ENCODE data around the gene DNAH5.
"Not testable (repeated sequence)": the region's sequence is repeated elsewhere in the genome, so short reads cannot be mapped to it uniquely, and the experiment has no call there.

Gene DNAH5, protein sequence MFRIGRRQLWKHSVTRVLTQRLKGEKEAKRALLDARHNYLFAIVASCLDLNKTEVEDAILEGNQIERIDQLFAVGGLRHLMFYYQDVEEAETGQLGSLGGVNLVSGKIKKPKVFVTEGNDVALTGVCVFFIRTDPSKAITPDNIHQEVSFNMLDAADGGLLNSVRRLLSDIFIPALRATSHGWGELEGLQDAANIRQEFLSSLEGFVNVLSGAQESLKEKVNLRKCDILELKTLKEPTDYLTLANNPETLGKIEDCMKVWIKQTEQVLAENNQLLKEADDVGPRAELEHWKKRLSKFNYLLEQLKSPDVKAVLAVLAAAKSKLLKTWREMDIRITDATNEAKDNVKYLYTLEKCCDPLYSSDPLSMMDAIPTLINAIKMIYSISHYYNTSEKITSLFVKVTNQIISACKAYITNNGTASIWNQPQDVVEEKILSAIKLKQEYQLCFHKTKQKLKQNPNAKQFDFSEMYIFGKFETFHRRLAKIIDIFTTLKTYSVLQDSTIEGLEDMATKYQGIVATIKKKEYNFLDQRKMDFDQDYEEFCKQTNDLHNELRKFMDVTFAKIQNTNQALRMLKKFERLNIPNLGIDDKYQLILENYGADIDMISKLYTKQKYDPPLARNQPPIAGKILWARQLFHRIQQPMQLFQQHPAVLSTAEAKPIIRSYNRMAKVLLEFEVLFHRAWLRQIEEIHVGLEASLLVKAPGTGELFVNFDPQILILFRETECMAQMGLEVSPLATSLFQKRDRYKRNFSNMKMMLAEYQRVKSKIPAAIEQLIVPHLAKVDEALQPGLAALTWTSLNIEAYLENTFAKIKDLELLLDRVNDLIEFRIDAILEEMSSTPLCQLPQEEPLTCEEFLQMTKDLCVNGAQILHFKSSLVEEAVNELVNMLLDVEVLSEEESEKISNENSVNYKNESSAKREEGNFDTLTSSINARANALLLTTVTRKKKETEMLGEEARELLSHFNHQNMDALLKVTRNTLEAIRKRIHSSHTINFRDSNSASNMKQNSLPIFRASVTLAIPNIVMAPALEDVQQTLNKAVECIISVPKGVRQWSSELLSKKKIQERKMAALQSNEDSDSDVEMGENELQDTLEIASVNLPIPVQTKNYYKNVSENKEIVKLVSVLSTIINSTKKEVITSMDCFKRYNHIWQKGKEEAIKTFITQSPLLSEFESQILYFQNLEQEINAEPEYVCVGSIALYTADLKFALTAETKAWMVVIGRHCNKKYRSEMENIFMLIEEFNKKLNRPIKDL (N-terminal part only)

DNA sequence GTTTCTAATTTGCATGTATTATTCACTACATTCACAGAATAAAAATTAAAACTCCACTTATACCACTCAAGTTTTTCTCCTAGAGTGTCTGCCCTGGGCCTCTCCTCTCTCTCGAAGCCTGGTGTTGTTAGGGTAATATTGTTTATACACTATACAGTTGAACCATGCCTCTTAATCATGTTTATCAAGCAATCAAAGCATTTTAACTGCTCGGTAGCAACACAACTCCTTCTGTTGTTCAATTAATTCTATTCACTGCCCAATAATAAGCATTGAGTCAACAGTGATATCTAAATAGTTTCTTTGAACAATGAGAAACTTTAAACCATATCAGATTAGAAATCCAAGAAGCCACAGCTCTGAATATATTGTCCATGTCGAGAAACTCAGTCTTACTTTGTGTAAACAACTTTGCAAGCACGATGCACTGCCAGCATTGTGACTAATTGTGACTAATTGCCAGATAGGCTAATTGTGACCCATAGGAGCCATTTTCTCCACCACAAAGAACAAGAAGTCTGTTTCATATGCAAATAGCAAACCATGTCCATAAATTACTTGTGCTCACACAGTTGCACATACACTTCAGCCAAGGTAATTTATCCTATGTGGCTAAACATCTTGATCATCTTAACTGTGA, at the start of gene DNAH5:
Gene DNAH5 (minus strand): TSS at position 129 of the 640 bp plus-strand sequence. CDS start 250 bp downstream, outside the sequence.
- Histone ChIP-seq H3K9ac (ENCODE audit: low read length in 5 of 5) (no peak within 1 kb of the TSS), H3K4me3 (ENCODE audit: low read depth in 1 of 5, low read length in 5 of 5) (no peak within 1 kb of the TSS), H3K27me3 (ENCODE audit: control insufficient read depth in 5 of 5, insufficient read depth in 4 of 5, low read length in 5 of 5) (peaks cover 0 to 4% (median 0%) of the 10 kb centered on the region in 5 donors), H3K27ac (ENCODE audit: low read depth, low read length) (no peak within 1 kb of the TSS), H3K4me1 (ENCODE audit: control insufficient read depth in 5 of 5, insufficient read depth in 5 of 5, low read length in 5 of 5) (no peaks in the 10 kb centered on the region), H3K9me3 (ENCODE audit: control insufficient read depth in 5 of 5, low read length in 5 of 5) (no peaks in the 10 kb centered on the region), H3K36me3 (ENCODE audit: control insufficient read depth in 5 of 5, insufficient read depth in 5 of 5, low read length in 5 of 5) (no peaks in the 10 kb centered on the region)

DNA sequence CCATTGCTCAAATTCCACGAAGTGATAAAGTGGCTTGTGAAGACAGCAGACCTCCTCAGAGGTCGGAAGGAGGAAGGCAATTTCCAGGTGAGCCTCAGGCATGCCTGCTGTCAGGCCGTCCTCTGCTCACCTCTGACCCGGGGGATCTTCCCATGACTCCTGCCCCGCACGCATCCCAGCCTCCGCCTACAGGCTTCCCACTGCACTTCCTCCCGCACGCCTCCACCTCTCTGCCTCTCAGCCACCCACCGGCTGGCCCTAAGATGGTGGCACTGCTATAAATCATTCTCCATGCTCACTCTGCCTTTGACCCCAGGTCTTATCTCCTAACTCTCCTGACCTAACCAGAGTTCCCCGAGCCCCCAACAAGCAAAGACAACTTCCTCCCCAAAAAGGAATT, 49.4 kb upstream of the DNAH5 start:
- no peaks in the 10 kb centered on the region for H3K36me3 ChIP-seq (ENCODE audit: control insufficient read depth in 5 of 5, insufficient read depth in 5 of 5, low read length in 5 of 5)
- H3K9me3 ChIP-seq (ENCODE audit: control insufficient read depth in 5 of 5, low read length in 5 of 5), result peaks cover 0 to 10% (median 0%) of the 10 kb centered on the region in 5 donors
- peaks cover 0 to 7% (median 0%) of the 10 kb centered on the region in 5 donors for H3K27me3 ChIP-seq (ENCODE audit: control insufficient read depth in 5 of 5, insufficient read depth in 4 of 5, low read length in 5 of 5)
- no peak overlapping the region for H3K4me3 ChIP-seq (ENCODE audit: low read depth in 1 of 5, low read length in 5 of 5)
- no peak overlapping the region for H3K9ac ChIP-seq (ENCODE audit: low read length in 5 of 5)
- no peaks in the 10 kb centered on the region for H3K4me1 ChIP-seq (ENCODE audit: control insufficient read depth in 5 of 5, insufficient read depth in 5 of 5, low read length in 5 of 5)
- H3K27ac ChIP-seq (ENCODE audit: low read depth, low read length), result no peak overlapping the region

DNA sequence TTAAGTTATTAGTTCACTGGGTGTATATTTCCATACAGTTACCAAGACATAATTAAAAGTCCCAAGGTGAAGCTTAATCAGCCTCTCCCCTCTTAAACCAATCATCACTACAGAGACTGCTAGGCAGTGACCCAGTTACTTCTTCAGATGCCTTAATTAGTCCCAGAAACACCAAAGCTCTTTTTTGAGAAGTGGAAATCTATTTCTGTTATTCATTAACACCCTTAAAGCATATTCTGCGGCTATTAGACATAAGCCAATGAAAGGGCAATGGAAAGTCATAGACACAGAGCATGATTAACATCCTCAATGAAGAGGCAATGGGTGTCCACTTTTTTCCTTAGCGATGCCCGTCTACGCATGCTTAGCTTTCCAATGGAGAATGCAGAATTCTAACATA, 48.3 kb upstream of the DNAH5 start:
- Histone ChIP-seq H3K4me3 (ENCODE audit: low read depth in 1 of 5, low read length in 5 of 5) (no peak overlapping the region), H3K9me3 (ENCODE audit: control insufficient read depth in 5 of 5, low read length in 5 of 5) (peaks cover 0 to 10% (median 0%) of the 10 kb centered on the region in 5 donors), H3K27me3 (ENCODE audit: control insufficient read depth in 5 of 5, insufficient read depth in 4 of 5, low read length in 5 of 5) (peaks cover 0 to 7% (median 0%) of the 10 kb centered on the region in 5 donors), H3K4me1 (ENCODE audit: control insufficient read depth in 5 of 5, insufficient read depth in 5 of 5, low read length in 5 of 5) (no peaks in the 10 kb centered on the region), H3K36me3 (ENCODE audit: control insufficient read depth in 5 of 5, insufficient read depth in 5 of 5, low read length in 5 of 5) (no peaks in the 10 kb centered on the region), H3K27ac (ENCODE audit: low read depth, low read length) (no peak overlapping the region), H3K9ac (ENCODE audit: low read length in 5 of 5) (no peak overlapping the region)

DNA sequence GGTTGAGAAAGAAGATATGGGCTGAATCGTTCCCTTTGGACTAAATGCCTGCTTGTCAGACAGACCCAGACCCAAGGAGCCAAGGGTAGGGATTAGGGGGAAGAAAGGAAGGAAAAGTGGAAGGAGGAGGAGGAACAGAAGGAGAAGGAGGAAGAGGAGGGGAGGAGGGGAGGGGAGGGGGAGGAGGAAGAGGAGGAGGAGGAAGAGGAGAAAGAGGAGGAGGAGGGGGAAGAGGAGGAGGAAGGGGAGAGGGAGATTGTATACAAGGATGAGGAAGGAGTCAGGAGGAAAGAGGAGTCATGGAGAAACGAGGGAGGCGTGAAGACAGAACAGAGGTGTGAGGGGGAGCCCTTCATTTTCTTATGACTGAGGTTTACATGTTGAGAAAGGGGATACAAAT, 46.9 kb upstream of the DNAH5 start:
- Histone ChIP-seq H3K9me3 (ENCODE audit: control insufficient read depth in 5 of 5, low read length in 5 of 5) (no peaks in the 10 kb centered on the region), H3K9ac (ENCODE audit: low read length in 5 of 5) (no peak overlapping the region), H3K4me1 (ENCODE audit: control insufficient read depth in 5 of 5, insufficient read depth in 5 of 5, low read length in 5 of 5) (no peaks in the 10 kb centered on the region), H3K27ac (ENCODE audit: low read depth, low read length) (no peak overlapping the region), H3K4me3 (ENCODE audit: low read depth in 1 of 5, low read length in 5 of 5) (no peak overlapping the region), H3K36me3 (ENCODE audit: control insufficient read depth in 5 of 5, insufficient read depth in 5 of 5, low read length in 5 of 5) (no peaks in the 10 kb centered on the region), H3K27me3 (ENCODE audit: control insufficient read depth in 5 of 5, insufficient read depth in 4 of 5, low read length in 5 of 5) (peaks cover 0 to 7% (median 0%) of the 10 kb centered on the region in 5 donors)

DNA sequence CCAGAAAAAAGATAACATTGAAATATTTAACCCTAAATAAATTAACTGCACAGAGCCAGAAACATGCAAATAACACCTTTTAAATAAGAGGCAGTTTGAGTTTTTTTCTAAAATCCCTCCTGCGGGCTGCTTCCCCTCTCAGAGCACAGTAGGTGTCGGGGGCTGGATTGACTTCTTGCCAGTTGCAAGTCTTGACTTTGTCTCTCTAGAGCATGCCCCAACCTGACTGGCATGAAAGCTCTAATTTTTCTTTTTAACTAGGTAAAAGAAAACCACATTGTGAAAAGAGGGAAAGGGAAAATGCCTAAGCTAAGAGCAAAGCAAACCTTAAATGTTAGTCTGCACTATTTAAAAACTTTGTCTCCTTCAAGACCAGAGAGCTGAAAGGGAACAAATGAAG, 46.4 kb upstream of the DNAH5 start:
- no peaks in the 10 kb centered on the region for H3K36me3 ChIP-seq (ENCODE audit: control insufficient read depth in 5 of 5, insufficient read depth in 5 of 5, low read length in 5 of 5)
- H3K27ac ChIP-seq (ENCODE audit: low read depth, low read length), result no peak overlapping the region
- H3K4me1 ChIP-seq (ENCODE audit: control insufficient read depth in 5 of 5, insufficient read depth in 5 of 5, low read length in 5 of 5), result peaks cover 0 to 2% (median 0%) of the 10 kb centered on the region in 5 donors
- no peaks in the 10 kb centered on the region for H3K9me3 ChIP-seq (ENCODE audit: control insufficient read depth in 5 of 5, low read length in 5 of 5)
- no peak overlapping the region for H3K9ac ChIP-seq (ENCODE audit: low read length in 5 of 5)
- peaks cover 0 to 7% (median 0%) of the 10 kb centered on the region in 5 donors for H3K27me3 ChIP-seq (ENCODE audit: control insufficient read depth in 5 of 5, insufficient read depth in 4 of 5, low read length in 5 of 5)
- no peak overlapping the region for H3K4me3 ChIP-seq (ENCODE audit: low read depth in 1 of 5, low read length in 5 of 5)

DNA sequence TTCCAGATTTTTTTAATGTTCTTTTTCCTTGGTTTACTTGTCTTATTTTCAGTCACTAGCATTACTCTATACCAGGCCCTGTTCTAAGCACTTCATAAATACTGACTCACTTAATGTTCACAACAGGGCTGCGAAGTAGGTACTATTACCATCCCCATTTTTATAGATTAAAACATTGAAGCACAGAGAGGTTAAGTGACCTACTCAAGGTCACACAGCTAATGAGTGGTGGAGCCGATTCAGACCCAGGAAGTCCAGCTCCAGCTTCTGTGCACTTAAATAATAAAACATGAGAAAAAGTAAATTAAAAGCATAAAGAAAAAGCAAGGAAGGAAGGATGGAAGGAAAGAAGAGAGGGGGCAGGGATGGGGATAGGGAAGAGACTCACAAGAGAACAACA, 45.3 kb upstream of the DNAH5 start:
- Histone ChIP-seq H3K9ac (ENCODE audit: low read length in 5 of 5) (no peak overlapping the region), H3K36me3 (ENCODE audit: control insufficient read depth in 5 of 5, insufficient read depth in 5 of 5, low read length in 5 of 5) (no peaks in the 10 kb centered on the region), H3K4me3 (ENCODE audit: low read depth in 1 of 5, low read length in 5 of 5) (no peak overlapping the region), H3K9me3 (ENCODE audit: control insufficient read depth in 5 of 5, low read length in 5 of 5) (no peaks in the 10 kb centered on the region), H3K4me1 (ENCODE audit: control insufficient read depth in 5 of 5, insufficient read depth in 5 of 5, low read length in 5 of 5) (peaks cover 0 to 4% (median 0%) of the 10 kb centered on the region in 5 donors), H3K27ac (ENCODE audit: low read depth, low read length) (no peak overlapping the region), H3K27me3 (ENCODE audit: control insufficient read depth in 5 of 5, insufficient read depth in 4 of 5, low read length in 5 of 5) (peaks cover 0 to 7% (median 0%) of the 10 kb centered on the region in 5 donors)

DNA sequence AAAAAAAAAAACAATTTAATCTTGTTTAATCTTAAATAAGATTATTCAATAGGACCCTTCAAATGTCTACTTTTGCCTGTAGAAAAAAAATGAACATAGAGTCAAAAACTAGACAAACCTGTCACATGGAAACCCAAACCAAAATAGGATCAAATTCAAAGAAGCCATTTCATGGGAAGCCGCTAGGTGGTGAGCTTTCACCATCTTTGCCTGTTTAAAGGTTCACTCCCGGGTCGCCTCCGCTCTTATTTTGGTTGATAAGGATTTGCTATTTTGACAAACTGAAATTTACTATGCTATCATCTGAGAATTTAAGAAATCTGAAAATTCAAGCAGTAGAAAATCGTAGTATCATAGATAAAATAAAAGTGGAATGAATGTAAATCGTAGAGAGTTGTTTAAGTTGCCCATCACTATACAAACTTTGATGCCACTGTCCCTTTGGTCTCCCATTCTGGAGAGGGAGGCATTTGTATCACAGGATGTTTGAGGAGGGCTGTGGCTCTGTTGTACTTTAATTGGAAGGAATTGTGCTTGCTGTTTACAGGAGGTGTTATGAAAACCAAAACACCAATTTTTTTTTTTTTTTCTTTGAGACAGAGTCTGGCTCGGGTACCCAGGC, 43.5 kb upstream of the DNAH5 start:
- H3K36me3 ChIP-seq (ENCODE audit: control insufficient read depth in 5 of 5, insufficient read depth in 5 of 5, low read length in 5 of 5), result no peaks in the 10 kb centered on the region
- peaks cover 0 to 4% (median 0%) of the 10 kb centered on the region in 5 donors for H3K4me1 ChIP-seq (ENCODE audit: control insufficient read depth in 5 of 5, insufficient read depth in 5 of 5, low read length in 5 of 5)
- no peak overlapping the region for H3K27ac ChIP-seq (ENCODE audit: low read depth, low read length)
- H3K9ac ChIP-seq (ENCODE audit: low read length in 5 of 5), result no peak overlapping the region
- H3K4me3 ChIP-seq (ENCODE audit: low read depth in 1 of 5, low read length in 5 of 5), result no peak overlapping the region
- H3K27me3 ChIP-seq (ENCODE audit: control insufficient read depth in 5 of 5, insufficient read depth in 4 of 5, low read length in 5 of 5), result no peaks in the 10 kb centered on the region
- no peaks in the 10 kb centered on the region for H3K9me3 ChIP-seq (ENCODE audit: control insufficient read depth in 5 of 5, low read length in 5 of 5)

DNA sequence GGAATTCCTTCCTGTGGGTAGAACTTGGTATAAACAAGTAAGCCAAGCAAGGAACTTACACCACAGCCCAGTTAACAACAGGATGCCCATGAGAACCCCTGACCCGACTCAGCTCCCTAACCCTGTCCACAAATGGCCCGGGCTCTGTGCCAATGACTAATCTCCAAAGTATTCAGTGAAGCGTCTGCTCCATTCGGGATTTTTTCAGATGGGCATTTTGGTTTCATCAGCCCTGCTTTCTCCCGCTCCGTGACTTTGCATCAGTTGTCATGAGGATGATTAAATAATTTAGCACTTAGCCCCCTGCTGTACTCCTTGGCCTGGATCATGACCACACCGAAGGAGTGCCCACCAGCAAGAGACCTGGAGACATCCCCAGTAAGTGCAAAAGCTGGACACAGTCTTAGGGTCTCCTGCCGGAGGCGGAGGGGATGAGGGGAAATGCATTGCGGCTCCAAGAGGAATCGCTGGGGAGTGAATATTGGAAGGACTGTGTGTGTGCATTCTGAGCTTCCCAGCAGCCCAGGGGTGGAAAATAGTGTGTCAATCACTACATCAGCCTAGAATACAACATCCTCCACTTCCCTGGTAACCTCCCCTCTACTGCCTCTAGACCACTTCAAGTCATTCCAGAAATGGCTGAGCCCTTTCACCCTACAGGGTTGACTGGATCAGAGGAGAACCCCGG, 41.4 kb upstream of the DNAH5 start:
- Histone ChIP-seq H3K4me1 (ENCODE audit: control insufficient read depth in 5 of 5, insufficient read depth in 5 of 5, low read length in 5 of 5) (peaks cover 0 to 4% (median 0%) of the 10 kb centered on the region in 5 donors), H3K4me3 (ENCODE audit: low read depth in 1 of 5, low read length in 5 of 5) (no peak overlapping the region), H3K27ac (ENCODE audit: low read depth, low read length) (no peak overlapping the region), H3K9ac (ENCODE audit: low read length in 5 of 5) (no peak overlapping the region), H3K27me3 (ENCODE audit: control insufficient read depth in 5 of 5, insufficient read depth in 4 of 5, low read length in 5 of 5) (peaks cover 0 to 2% (median 0%) of the 10 kb centered on the region in 5 donors), H3K36me3 (ENCODE audit: control insufficient read depth in 5 of 5, insufficient read depth in 5 of 5, low read length in 5 of 5) (no peaks in the 10 kb centered on the region), H3K9me3 (ENCODE audit: control insufficient read depth in 5 of 5, low read length in 5 of 5) (no peaks in the 10 kb centered on the region)

DNA sequence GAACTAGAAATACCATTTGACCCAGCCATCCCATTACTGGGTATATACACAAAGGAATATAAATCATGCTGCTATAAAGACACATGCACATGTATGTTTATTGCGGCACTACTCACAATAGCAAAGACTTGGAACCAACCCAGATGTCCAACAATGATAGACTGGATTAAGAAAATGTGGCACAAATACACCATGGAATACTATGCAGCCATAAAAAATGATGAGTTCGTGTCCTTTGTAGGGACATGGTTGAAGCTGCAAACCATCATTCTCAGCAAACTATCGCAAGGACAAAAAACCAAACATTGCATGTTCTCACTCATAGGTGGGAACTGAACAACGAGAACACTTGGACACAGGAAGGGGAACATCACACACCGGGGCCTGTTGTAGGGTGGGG, 40.4 kb upstream of the DNAH5 start:
- H3K9ac ChIP-seq (ENCODE audit: low read length in 5 of 5); H3K9me3 ChIP-seq (ENCODE audit: control insufficient read depth in 5 of 5, low read length in 5 of 5); H3K36me3 ChIP-seq (ENCODE audit: control insufficient read depth in 5 of 5, insufficient read depth in 5 of 5, low read length in 5 of 5); H3K27ac ChIP-seq (ENCODE audit: low read depth, low read length); H3K4me1 ChIP-seq (ENCODE audit: control insufficient read depth in 5 of 5, insufficient read depth in 5 of 5, low read length in 5 of 5); H3K27me3 ChIP-seq (ENCODE audit: control insufficient read depth in 5 of 5, insufficient read depth in 4 of 5, low read length in 5 of 5); H3K4me3 ChIP-seq (ENCODE audit: low read depth in 1 of 5, low read length in 5 of 5): not testable (repeated sequence)
